ENCODE results near the gene BPIFB1. TPM values are rescaled to one million over a fixed set of nuclear protein-coding genes. Genes with fewer than 3 reads are reported as not detected.

The BPIFB1 gene
- total and polyA plus RNA-seq, 3 experiments from 2014 or later = not detected

DNA sequence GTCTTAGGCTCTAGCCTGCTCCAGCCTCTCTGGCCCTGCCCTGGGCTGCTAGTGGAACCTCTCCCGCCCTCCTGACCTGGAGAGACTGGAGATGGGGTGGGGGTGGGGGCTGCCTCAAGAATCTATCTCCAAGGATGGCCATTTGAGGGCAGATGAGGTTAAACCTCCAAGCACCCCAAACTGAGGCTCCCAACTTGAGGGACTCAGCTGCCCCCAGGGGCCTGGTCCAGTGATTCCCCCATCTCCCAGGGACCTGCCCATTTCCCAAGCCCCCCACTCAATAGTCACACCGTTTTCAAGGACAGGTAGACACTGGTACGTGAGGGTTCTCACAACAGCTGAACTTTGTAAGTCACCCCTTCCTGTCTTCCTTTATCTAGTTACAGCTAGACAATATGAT is 7.1 kb upstream of the BPIFB1 start:
- Histone ChIP-seq H3K27me3 (ENCODE audit: insufficient read depth, low read length, poor library complexity, severe bottlenecking) (no peaks in the 10 kb centered on the region), H3K36me3 (ENCODE audit: insufficient read depth, low read length) (no peaks in the 10 kb centered on the region), H3K4me3 (ENCODE audit: low read length) (no peak overlapping the region), H3K9me3 (ENCODE audit: low read length) (no peaks in the 10 kb centered on the region), H3K27ac (ENCODE audit: low read depth, low read length) (no peak overlapping the region), H3K4me1 (ENCODE audit: insufficient read depth, low read length) (no peaks in the 10 kb centered on the region)
- Mint-ChIP-seq H3K27ac (no peak overlapping the region), H3K9me3 (peaks cover 0 to 1% (median 0%) of the 10 kb centered on the region in 5 donors), H3K36me3 (no peaks in the 10 kb centered on the region), H3K4me1 (no peaks in the 10 kb centered on the region), H3K4me3 (no peak overlapping the region), H3K27me3 (peaks cover 4 to 42% of the 10 kb centered on the region in 2 donors)
- DNase-seq = no peak
- CTCF ChIA-PET = no interaction called here
- POLR2A ChIA-PET = no interaction called here

DNA sequence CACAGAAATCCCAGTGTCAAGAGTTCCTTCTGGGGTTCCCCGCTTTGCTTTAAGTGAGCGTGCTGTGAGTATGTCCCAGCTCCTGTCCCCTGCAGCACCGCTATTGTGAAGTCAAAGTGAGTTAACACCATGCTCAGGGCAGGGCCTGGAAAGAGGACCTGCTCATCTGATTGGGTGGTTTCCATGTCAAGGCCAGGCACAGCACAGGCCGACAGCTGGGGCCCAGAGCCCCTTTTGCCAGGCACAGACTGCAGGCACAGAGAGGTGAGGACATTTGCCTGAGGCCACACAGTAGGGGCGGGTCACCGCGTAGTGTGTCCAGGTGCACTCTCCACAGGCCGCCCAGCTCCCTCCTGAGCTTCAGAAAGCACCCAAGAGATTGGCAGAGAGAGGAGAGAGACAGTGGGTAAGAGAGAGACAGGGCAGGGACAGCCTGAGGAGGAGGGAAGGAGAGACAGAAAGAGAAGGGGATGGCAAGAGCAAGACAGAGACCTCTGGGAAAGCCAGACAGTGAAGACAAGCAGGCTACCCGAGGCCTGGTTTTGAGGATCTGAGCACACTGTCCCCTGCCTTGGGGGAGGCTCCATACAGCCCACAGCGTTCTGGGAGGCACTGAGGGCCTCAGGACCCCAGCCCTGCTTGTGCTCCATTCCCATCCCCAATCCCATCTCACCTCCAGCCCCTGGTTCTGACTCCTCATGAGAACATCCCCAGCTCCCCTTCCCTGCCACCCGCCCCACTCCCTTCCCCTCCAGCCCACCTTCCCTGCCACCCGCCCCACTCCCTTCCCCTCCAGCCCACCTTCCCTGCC is 6.5 kb upstream of the BPIFB1 start:
- Mint-ChIP-seq H3K36me3 (no peaks in the 10 kb centered on the region), H3K4me3 (no peak overlapping the region), H3K27me3 (peaks cover 4 to 40% of the 10 kb centered on the region in 2 donors), H3K4me1 (no peaks in the 10 kb centered on the region), H3K27ac (no peak overlapping the region), H3K9me3 (peaks cover 0 to 1% (median 0%) of the 10 kb centered on the region in 5 donors)
- no peak overlapping the region for H3K4me3 ChIP-seq (ENCODE audit: low read length)
- no peaks in the 10 kb centered on the region for H3K27me3 ChIP-seq (ENCODE audit: insufficient read depth, low read length, poor library complexity, severe bottlenecking)
- CTCF ChIA-PET = no interaction called here
- H3K4me1 ChIP-seq (ENCODE audit: insufficient read depth, low read length) = no peaks in the 10 kb centered on the region
- POLR2A ChIA-PET = no interaction called here
- H3K9me3 ChIP-seq (ENCODE audit: low read length) = no peaks in the 10 kb centered on the region
- no peak for DNase-seq
- no peaks in the 10 kb centered on the region for H3K36me3 ChIP-seq (ENCODE audit: insufficient read depth, low read length)
- H3K27ac ChIP-seq (ENCODE audit: low read depth, low read length) = no peak overlapping the region

DNA sequence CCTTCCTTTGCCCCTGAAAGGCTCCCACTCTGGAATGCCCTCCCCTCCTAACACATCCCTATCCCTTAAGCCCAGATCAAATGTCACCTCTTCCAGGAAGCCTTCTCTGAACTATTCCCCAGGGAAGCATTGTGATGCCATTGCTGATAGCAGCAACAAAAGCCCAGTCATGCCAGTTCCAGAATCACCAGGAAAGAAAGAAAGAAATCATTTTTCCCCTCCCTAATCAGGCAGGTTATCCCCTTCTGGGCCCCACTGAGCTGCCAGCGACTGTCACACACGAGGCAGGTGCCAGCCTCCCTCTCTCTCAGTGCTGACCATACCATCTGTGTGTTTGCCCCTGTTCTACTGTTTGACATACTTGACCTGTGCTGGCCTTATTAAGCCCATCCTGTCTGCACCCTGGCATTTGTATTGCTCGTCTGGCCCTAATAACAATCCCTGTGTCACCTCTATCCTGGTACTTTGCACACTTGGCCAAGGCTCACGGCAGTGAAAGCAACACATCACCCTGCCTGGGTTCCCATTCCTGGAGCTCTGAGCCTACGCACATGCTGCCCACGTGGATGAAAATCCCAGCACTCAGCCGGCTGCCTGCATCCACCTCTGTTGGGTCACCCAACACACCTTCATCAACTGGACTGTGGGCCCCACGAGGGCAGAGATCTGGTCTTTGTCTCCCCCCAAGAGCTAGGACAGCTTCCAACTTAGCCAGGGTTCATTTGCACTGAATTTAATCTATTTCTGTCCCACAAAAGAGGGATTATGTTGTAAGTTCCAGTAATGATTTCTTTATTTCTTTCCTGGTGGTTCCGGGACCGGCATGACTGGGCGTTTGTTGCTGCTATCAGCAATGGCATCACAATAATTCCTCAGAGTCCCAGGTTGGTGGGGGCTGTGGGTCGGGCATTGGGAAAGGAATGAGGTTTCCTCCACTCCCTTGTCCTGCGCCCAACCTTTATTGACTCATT is 5.3 kb upstream of the BPIFB1 start:
- no peaks in the 10 kb centered on the region for H3K9me3 ChIP-seq (ENCODE audit: low read length)
- H3K36me3 ChIP-seq (ENCODE audit: insufficient read depth, low read length) = no peaks in the 10 kb centered on the region
- H3K27ac Mint-ChIP-seq = no peak overlapping the region
- H3K27me3 ChIP-seq (ENCODE audit: insufficient read depth, low read length, poor library complexity, severe bottlenecking) = no peaks in the 10 kb centered on the region
- H3K4me3 ChIP-seq (ENCODE audit: low read length) = no peak overlapping the region
- no peak for DNase-seq
- peaks cover 0 to 1% (median 0%) of the 10 kb centered on the region in 5 donors for H3K9me3 Mint-ChIP-seq
- ChIA-PET POLR2A (no interaction called here), CTCF (no interaction called here)
- H3K4me1 ChIP-seq (ENCODE audit: insufficient read depth, low read length) = no peaks in the 10 kb centered on the region
- H3K27ac ChIP-seq (ENCODE audit: low read depth, low read length) = no peak overlapping the region
- peaks cover 4 to 36% of the 10 kb centered on the region in 2 donors for H3K27me3 Mint-ChIP-seq
- H3K36me3 Mint-ChIP-seq = no peaks in the 10 kb centered on the region
- H3K4me3 Mint-ChIP-seq = no peak overlapping the region
- H3K4me1 Mint-ChIP-seq = no peaks in the 10 kb centered on the region

DNA sequence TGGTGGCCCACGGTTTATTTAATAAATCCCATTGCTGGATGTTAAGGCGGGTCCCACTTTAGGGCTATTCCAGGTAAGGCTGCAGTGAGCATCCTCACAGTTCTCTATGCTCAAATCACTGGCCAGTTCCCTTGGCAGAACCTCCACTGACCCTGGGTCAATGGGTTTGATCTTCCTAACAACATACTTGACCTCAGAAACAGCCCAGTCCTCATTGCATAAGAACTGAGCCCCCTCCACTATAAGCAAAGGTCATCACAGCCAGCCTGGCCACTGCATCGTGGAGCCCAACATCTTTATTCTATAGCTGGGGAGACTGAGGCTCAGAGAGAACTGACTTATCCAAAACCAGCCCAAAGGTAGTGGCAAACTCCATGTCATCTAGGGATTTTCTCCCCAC is 4.3 kb upstream of the BPIFB1 start:
- ChIA-PET CTCF (no interaction called here), POLR2A (no interaction called here)
- Mint-ChIP-seq H3K36me3 (no peaks in the 10 kb centered on the region), H3K4me1 (no peaks in the 10 kb centered on the region), H3K4me3 (no peak overlapping the region), H3K27ac (no peak overlapping the region), H3K9me3 (peaks cover 0 to 2% (median 0%) of the 10 kb centered on the region in 5 donors), H3K27me3 (peaks cover 10 to 36% of the 10 kb centered on the region in 2 donors)
- Histone ChIP-seq H3K27me3 (ENCODE audit: insufficient read depth, low read length, poor library complexity, severe bottlenecking) (no peaks in the 10 kb centered on the region), H3K9me3 (ENCODE audit: low read length) (no peaks in the 10 kb centered on the region), H3K36me3 (ENCODE audit: insufficient read depth, low read length) (no peaks in the 10 kb centered on the region), H3K4me3 (ENCODE audit: low read length) (no peak overlapping the region), H3K27ac (ENCODE audit: low read depth, low read length) (no peak overlapping the region), H3K4me1 (ENCODE audit: insufficient read depth, low read length) (no peaks in the 10 kb centered on the region)
- DNase-seq = no peak

DNA sequence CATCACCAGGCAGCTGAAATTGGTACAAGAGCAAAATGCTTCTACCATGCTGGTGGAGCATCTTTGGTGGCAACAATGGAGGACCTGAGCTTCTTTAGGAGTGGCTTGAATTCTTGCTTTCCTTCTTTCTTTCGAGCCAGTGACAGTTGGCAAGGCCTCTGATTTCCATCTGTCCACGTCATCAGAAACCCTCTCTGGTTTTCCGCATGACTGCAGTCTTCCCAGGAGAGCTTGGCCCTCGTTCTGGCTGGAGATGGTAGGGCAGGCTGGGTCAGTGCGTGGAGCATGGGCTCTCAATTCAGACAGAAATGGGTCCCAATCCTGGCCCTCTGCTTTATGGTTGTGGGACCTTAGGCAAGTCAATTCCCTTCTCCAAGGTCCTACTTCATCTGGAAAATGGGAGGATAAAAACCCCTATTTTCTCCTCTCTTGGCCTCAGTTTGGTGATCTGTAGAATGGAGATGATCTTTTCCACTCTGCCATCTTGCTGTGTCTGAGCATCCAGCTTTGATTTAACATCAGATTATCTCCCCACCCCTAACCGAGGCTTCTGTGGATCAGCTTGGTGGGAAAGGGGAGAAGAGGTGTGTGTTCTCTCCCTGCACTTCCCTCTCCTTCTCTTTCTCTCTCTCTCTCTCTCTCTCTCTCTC is 3.6 kb upstream of the BPIFB1 start:
- Mint-ChIP-seq H3K9me3 (peaks cover 0 to 2% (median 0%) of the 10 kb centered on the region in 5 donors), H3K36me3 (no peaks in the 10 kb centered on the region), H3K4me1 (no peaks in the 10 kb centered on the region), H3K27ac (no peak overlapping the region), H3K4me3 (no peak overlapping the region), H3K27me3 (peaks cover 12 to 42% of the 10 kb centered on the region in 2 donors)
- no peaks in the 10 kb centered on the region for H3K4me1 ChIP-seq (ENCODE audit: insufficient read depth, low read length)
- POLR2A ChIA-PET = no interaction called here
- H3K36me3 ChIP-seq (ENCODE audit: insufficient read depth, low read length) = no peaks in the 10 kb centered on the region
- CTCF ChIA-PET = no interaction called here
- no peaks in the 10 kb centered on the region for H3K27me3 ChIP-seq (ENCODE audit: insufficient read depth, low read length, poor library complexity, severe bottlenecking)
- no peak overlapping the region for H3K27ac ChIP-seq (ENCODE audit: low read depth, low read length)
- DNase-seq = no peak
- H3K4me3 ChIP-seq (ENCODE audit: low read length) = no peak overlapping the region
- H3K9me3 ChIP-seq (ENCODE audit: low read length) = no peaks in the 10 kb centered on the region

DNA sequence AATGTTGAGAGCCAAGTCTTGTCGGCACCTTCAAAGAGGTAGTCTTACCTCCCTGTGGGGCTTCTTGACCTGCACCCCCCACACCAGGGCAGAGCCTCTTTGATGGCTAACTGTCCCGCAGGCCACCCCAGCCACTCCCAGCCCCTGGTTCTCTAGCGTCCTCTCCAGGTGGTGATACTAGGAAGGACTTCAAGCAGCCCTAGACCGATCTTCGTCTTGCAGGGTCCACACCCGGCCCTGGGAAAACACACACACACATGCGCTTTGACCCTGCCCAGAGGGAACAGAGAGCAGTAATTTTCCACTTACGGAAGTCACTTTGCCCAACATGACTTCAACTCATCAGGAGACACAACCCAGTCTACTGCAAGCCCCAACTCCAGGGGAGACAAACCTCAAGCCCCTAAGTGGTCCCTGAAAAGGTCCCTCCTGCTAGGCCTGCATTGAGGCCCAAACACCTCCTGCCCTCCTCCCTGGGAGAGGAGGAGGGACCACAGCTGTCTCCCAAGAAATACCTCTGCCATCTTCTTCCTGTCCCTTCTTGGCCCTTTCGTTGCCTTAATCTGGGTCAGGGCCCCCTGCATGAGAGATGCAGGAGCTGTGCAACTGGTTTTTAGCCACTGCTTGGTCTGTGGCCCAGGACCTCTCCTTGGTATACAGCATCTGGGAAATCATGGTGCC is 2.9 kb upstream of the BPIFB1 start:
- H3K27ac ChIP-seq (ENCODE audit: low read depth, low read length) = no peak overlapping the region
- no peak overlapping the region for H3K27ac Mint-ChIP-seq
- DNase-seq = no peak
- H3K9me3 ChIP-seq (ENCODE audit: low read length) = no peaks in the 10 kb centered on the region
- H3K9me3 Mint-ChIP-seq = peaks cover 0 to 2% (median 0%) of the 10 kb centered on the region in 5 donors
- H3K27me3 ChIP-seq (ENCODE audit: insufficient read depth, low read length, poor library complexity, severe bottlenecking) = no peaks in the 10 kb centered on the region
- no peaks in the 10 kb centered on the region for H3K4me1 Mint-ChIP-seq
- H3K27me3 Mint-ChIP-seq = peaks cover 20 to 48% of the 10 kb centered on the region in 2 donors
- H3K4me3 ChIP-seq (ENCODE audit: low read length) = no peak overlapping the region
- no peaks in the 10 kb centered on the region for H3K4me1 ChIP-seq (ENCODE audit: insufficient read depth, low read length)
- no peaks in the 10 kb centered on the region for H3K36me3 ChIP-seq (ENCODE audit: insufficient read depth, low read length)
- no peak overlapping the region for H3K4me3 Mint-ChIP-seq
- ChIA-PET CTCF (no interaction called here), POLR2A (no interaction called here)
- no peaks in the 10 kb centered on the region for H3K36me3 Mint-ChIP-seq

DNA sequence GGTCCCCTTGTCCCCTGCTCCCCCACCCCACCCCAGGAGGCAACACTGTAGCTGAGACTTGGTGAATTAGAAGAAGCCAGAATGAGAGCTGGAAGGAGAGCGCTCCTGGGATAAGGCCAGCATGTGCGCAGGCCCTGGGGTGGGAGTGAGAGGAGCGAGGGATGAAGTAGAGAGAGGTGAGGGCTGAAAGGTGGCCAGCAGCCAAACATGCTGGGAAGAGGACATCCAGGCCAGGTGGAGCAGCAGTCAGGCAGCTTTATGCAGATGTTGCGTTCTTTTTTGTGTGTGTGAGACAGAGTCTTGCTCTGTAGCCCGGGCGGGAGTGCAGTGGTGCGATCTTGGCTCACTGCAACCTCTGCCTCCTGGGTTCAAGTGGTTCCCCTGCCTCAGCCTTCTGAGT is 2.2 kb upstream of the BPIFB1 start:
- H3K4me1 ChIP-seq (ENCODE audit: insufficient read depth, low read length) = no peaks in the 10 kb centered on the region
- POLR2A ChIA-PET = no interaction called here
- CTCF ChIA-PET = no interaction called here
- H3K27ac Mint-ChIP-seq = no peak overlapping the region
- no peaks in the 10 kb centered on the region for H3K36me3 ChIP-seq (ENCODE audit: insufficient read depth, low read length)
- no peak overlapping the region for H3K4me3 ChIP-seq (ENCODE audit: low read length)
- H3K27me3 Mint-ChIP-seq = peaks cover 20 to 44% of the 10 kb centered on the region in 2 donors
- no peak overlapping the region for H3K27ac ChIP-seq (ENCODE audit: low read depth, low read length)
- H3K27me3 ChIP-seq (ENCODE audit: insufficient read depth, low read length, poor library complexity, severe bottlenecking) = no peaks in the 10 kb centered on the region
- H3K36me3 Mint-ChIP-seq = no peaks in the 10 kb centered on the region
- no peak overlapping the region for H3K4me3 Mint-ChIP-seq
- no peak for DNase-seq
- no peaks in the 10 kb centered on the region for H3K4me1 Mint-ChIP-seq
- H3K9me3 ChIP-seq (ENCODE audit: low read length) = no peaks in the 10 kb centered on the region
- H3K9me3 Mint-ChIP-seq = peaks cover 0 to 2% (median 0%) of the 10 kb centered on the region in 5 donors

All from CD8-positive, alpha-beta memory T cell (primary cell).